Activated CD8-positive, alpha-beta memory T cell treated with anti-CD3 and anti-CD28 coated beads for 1 hour (primary cell): ENCODE measurements around the gene USP3.
A peak's percentile ranks its signal among the peaks of the same experiment; 100 is the strongest.

ENCODE experiments used
- DNase-seq, 2 donors: peaks; one replicate each; pipeline ENCODE4 v3.0.0-alpha.2; 2020; ENCODE audit warnings: low read depth in 1 of 2; ENCODE audit errors: extremely low read depth in 1 of 2

Gene USP3

GRCh38 chr15:63504247-63504978 is at the start of gene USP3:
Gene USP3 (plus strand): TSS chr15:63504593. CDS start chr15:63504740, 147 bp downstream.
- DNase-seq = peak; percentile 78 to 88

GRCh38 chr15:63456258-63456657 is 48.1 kb upstream of the USP3 start:
- DNase-seq = no peak

GRCh38 chr15:63457379-63457778 is 47.0 kb upstream of the USP3 start:
- no peak for DNase-seq

GRCh38 chr15:63458026-63458425 is 46.4 kb upstream of the USP3 start:
- no peak for DNase-seq

- DNase-seq = no peak
Observed at GRCh38 chr15:63458794-63459395, 45.5 kb upstream of the USP3 start.

GRCh38 chr15:63460210-63461155 is 43.9 kb upstream of the USP3 start:
- no peak for DNase-seq

GRCh38 chr15:63461230-63461985 is 43.0 kb upstream of the USP3 start:
- no peak for DNase-seq

- no peak for DNase-seq
Observed at GRCh38 chr15:63462088-63462487, 42.3 kb upstream of the USP3 start.

- no peak for DNase-seq
Observed at GRCh38 chr15:63463036-63463435, 41.4 kb upstream of the USP3 start.

- no peak for DNase-seq
Observed at GRCh38 chr15:63463793-63464192, 40.6 kb upstream of the USP3 start.

- no peak for DNase-seq
Observed at GRCh38 chr15:63465104-63465503, 39.3 kb upstream of the USP3 start.

- DNase-seq = peak in 1 of 2 donors; percentile 27
Observed at GRCh38 chr15:63466378-63467192, 37.8 kb upstream of the USP3 start.

GRCh38 chr15:63469190-63469589 is 35.2 kb upstream of the USP3 start:
- DNase-seq = no peak

GRCh38 chr15:63469984-63470383 is 34.4 kb upstream of the USP3 start:
- no peak for DNase-seq

GRCh38 chr15:63473007-63473748 is 31.2 kb upstream of the USP3 start:
- DNase-seq = no peak

GRCh38 chr15:63473749-63473998 is 30.7 kb upstream of the USP3 start:
- no peak for DNase-seq

GRCh38 chr15:63473999-63474809 is 30.2 kb upstream of the USP3 start:
- no peak for DNase-seq

- DNase-seq = no peak
Observed at GRCh38 chr15:63474810-63475316, 29.5 kb upstream of the USP3 start.
